ENCODE data around the gene ECHDC3.

Gene ECHDC3

DNA sequence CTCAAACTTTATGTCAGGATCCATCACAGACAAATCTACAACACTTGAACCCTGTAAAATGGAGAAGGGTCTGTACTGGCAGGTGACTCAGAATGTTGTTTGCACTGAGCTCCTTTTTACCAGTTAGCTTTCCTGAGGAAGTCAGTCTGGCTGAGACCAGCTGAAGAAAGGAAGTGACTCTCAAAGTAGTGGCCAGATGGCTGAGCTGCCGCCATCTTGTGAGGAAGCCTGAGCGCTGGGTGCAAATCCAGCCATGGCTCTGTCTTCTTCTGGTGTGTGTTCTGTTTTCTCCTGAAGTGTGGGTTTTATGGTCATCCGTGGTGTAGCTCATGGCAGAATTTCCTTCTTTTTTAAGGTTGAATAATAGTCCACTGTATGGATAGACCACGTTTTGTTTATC, 25.5 kb upstream of the ECHDC3 start:
- no peak for DNase-seq (ENCODE audit: extremely low read depth, low read depth)
- TF ChIP-seq, protein P1, sequence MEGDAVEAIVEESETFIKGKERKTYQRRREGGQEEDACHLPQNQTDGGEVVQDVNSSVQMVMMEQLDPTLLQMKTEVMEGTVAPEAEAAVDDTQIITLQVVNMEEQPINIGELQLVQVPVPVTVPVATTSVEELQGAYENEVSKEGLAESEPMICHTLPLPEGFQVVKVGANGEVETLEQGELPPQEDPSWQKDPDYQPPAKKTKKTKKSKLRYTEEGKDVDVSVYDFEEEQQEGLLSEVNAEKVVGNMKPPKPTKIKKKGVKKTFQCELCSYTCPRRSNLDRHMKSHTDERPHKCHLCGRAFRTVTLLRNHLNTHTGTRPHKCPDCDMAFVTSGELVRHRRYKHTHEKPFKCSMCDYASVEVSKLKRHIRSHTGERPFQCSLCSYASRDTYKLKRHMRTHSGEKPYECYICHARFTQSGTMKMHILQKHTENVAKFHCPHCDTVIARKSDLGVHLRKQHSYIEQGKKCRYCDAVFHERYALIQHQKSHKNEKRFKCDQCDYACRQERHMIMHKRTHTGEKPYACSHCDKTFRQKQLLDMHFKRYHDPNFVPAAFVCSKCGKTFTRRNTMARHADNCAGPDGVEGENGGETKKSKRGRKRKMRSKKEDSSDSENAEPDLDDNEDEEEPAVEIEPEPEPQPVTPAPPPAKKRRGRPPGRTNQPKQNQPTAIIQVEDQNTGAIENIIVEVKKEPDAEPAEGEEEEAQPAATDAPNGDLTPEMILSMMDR (IDR thresholded peaks at IDR 0.05; ENCODE audit: low read depth, low read length) = no peak

DNA sequence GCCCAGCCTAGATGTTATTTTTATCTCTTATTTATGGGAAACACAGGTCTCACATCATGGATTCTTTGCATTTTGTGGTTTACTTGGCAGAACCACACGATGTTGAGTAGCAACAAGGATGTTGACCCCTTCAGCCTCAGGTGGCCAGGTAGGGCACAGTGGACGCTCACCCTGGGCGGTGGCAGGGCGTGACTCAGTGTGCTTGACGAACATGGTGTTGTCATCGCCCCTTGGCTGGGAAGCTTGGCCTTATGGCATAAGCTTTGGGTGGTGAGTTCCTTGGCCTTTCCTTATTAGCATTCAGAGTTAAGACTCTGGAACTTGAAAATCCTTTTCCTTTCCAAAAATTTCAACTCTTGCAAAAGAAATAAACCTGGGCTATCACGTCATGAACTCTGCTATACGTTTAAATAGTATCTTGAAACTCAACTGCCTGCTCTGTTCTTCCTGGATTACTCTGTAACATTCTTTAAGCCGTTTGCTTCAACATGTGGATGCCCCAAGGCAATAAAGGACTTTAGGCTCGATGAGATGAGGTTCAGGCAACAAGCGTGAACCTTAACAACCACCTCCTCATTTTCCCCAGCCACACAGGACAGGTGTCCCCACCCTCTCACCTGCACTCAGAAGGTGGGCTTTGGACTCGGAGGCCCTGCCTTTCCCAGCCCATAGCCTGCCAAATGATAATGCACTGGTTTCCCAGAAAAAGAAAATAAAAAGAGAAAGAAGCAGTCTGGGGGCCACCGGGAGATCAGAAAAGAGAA, 22.5 kb upstream of the ECHDC3 start:
- TF ChIP-seq, protein P1 (IDR thresholded peaks at IDR 0.05; ENCODE audit: low read depth, low read length) = no peak
- DNase-seq (ENCODE audit: extremely low read depth, low read depth) = no peak

DNA sequence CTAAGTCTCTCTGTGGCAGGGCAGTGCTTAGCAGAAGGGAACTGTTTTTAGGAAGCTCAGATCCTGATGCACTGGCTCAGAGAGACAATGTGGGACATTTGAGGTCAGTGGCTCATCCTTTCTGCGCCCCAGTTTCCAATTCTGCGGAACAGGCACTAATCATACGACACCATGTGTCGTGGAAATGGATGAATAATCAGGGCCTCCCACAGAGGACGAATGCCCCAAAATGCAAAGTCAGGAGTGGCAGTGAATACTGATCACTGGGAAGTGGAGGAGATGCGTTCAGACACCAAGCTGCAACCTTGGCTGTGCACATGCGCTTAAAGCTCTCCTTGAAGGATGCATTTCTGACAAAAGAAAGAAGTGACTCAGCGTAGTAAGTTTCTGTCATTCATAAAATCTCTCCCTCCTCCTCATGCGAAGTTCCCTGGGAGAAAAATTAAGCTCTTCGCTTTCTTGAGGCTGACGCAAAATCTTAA, 21.9 kb upstream of the ECHDC3 start:
- TF ChIP-seq, protein P1 (IDR thresholded peaks at IDR 0.05; ENCODE audit: low read depth, low read length) = no peak
- no peak for DNase-seq (ENCODE audit: extremely low read depth, low read depth)

DNA sequence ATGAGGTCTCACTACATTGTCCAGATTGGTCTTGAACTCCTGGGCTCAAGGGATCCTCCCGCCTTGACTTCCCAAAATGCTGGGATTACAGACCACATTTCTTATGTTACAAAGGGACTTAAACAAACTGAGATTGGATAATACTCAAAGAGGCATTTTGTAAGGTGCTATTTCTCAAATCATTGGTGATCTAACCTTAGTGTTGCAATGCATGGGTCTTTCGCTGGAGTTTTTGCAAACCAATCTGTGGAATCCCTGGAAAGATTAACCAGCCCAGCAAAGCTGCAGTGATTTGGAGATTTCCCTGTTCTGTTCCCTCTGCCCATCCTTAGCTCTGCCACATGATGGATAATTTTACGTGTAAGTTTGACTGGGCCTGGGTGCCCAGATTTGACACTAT, 20.4 kb upstream of the ECHDC3 start:
- DNase-seq (ENCODE audit: extremely low read depth, low read depth) = no peak
- TF ChIP-seq, protein P1 (IDR thresholded peaks at IDR 0.05; ENCODE audit: low read depth, low read length) = no peak

DNA sequence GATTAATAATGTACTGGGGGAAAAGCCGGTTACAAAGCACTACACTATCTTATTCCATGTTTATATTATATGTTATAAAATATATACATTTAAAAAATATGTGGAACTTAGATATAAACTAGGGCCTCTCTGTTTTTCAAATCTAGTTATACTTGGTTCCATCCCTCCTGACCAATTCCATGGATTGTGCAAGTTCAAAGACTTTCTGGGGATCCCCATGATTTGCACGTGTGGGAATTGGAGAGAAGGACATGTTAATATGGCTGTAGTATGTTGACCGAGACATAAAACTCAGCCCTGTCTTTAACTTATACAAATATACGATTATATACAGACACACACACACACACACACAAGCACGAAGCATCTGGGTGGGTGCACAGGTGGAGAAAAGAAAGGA, 18.8 kb upstream of the ECHDC3 start:
- TF ChIP-seq, protein P1 (IDR thresholded peaks at IDR 0.05; ENCODE audit: low read depth, low read length) = no peak
- DNase-seq (ENCODE audit: extremely low read depth, low read depth) = no peak

DNA sequence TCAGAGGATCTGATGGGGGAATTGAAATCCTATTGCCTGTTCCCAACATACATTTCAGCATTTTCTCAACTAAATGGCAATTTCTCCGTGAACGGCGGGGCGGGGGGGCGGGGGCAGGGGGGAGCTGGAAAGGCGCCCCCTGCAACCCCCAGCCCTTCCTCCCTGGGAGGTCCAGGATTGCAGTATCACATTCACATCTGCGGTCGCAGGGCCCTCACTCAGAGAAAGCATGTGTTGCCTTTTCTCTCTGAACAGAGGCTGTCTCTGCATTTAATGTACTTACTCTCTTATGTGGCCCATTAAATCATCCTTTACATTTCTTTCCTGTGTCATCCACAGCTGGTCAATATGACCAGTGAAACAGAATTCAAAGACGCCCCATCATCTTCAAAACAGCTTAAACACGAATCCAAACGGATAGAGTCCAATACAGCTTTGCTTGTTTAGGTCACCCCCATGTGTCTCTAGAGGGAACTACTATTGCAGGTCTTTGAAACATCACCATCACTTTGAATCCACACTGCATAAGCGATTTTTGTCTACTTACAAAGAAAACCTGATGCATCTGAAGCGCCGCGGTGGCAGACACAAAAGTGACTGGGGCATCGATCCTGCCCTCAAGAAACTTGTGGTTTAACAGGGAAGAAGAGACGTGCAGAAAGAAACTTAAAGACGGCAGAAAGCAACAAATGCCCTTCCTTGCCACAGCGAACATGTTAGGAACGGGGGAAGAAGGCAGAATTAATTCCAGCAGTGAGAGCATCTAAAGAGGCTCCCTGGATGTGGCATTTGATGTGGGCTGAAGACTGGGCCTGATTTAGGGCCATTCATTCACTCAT, 17.0 kb upstream of the ECHDC3 start:
- no peak for DNase-seq (ENCODE audit: extremely low read depth, low read depth)
- TF ChIP-seq, protein P1 (IDR thresholded peaks at IDR 0.05; ENCODE audit: low read depth, low read length) = peak; percentile 89

DNA sequence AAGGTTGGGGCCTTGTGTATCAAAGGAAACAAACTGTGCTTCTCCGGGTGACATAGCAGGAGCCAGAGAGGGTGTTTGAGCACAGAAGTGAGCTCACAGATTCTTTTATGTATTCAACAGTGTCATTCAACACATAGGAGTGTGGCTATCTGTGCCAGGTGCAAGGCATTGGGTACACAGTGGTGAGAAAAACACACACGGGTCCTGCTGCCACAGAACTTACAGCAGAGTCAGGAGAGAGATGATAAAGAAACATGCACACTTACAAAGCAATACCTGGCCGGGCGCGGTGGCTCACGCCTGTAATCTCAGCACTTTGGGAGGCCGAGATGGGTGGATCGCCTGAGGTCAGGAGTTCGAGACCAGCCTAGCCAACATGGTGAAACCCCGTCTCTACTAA, 16.3 kb upstream of the ECHDC3 start:
- TF ChIP-seq, protein P1 (IDR thresholded peaks at IDR 0.05; ENCODE audit: low read depth, low read length) = no peak
- no peak for DNase-seq (ENCODE audit: extremely low read depth, low read depth)

Measured in AG09319 (cell line).